ENCODE results near the gene ABI3BP. TPM values are rescaled to one million over a fixed set of nuclear protein-coding genes. Genes with fewer than 3 reads are reported as not detected.

ABI3BP gene
- total RNA-seq, 6 experiments from 2014 or later: 1.5 to 4.9 (median 3.0) TPM

- Histone ChIP-seq H3K4me1 (peaks cover 0 to 27% (median 5%) of the 10 kb centered on the region in 4 donors), H3K4me3 (no peak overlapping the region), H3K27ac (no peak overlapping the region), H3K9me3 (no peaks in the 10 kb centered on the region), H3K36me3 (peaks cover 0 to 40% (median 15%) of the 10 kb centered on the region in 4 donors), H3K27me3 (no peaks in the 10 kb centered on the region)
- TF ChIP-seq POLR2A (IDR thresholded peaks at IDR 0.05) (no peak), CTCF (IDR thresholded peaks at IDR 0.05) (no peak)
- ATAC-seq: peak; percentile 92 to 97 (median 96)
- DNase-seq: peak; percentile 24 to 80 (median 73)
- intact Hi-C loops (cut with DNase I): no loop called here
- WGBS (ENCODE audit: insufficient coverage, low coverage, low lambda C conversion rate, missing lambda C conversion rate): 32% methylated on average over 2 of the region's 3 CpGs
Observed at GRCh38 chr3:100725935-100726513, 267.2 kb downstream of the ABI3BP start.

GRCh38 chr3:100720426-100720825 is 272.8 kb downstream of the ABI3BP start:
- no peak overlapping the region for H3K27ac ChIP-seq
- TF ChIP-seq POLR2A (IDR thresholded peaks at IDR 0.05) (no peak), CTCF (IDR thresholded peaks at IDR 0.05) (no peak)
- no peak for ATAC-seq
- no peak for DNase-seq
- peaks cover 0 to 32% (median 11%) of the 10 kb centered on the region in 4 donors for H3K36me3 ChIP-seq
- H3K9me3 ChIP-seq: no peaks in the 10 kb centered on the region
- 87% methylated on average over 5 of the region's 5 CpGs for WGBS (ENCODE audit: insufficient coverage, low coverage, low lambda C conversion rate, missing lambda C conversion rate)
- intact Hi-C loops (cut with DNase I): no loop called here
- H3K27me3 ChIP-seq: no peaks in the 10 kb centered on the region
- peaks cover 0 to 38% (median 12%) of the 10 kb centered on the region in 4 donors for H3K4me1 ChIP-seq
- no peak overlapping the region for H3K4me3 ChIP-seq

GRCh38 chr3:100719136-100719535 is 274.1 kb downstream of the ABI3BP start:
- ATAC-seq: no peak
- peaks cover 0 to 38% (median 12%) of the 10 kb centered on the region in 4 donors for H3K4me1 ChIP-seq
- intact Hi-C loops (cut with DNase I): loop anchor here in 1 of 2 donors (10.0 kb wide), 1 partner anchor 404 kb away; no protein-coding TSS in a partner anchor
- peaks cover 0 to 37% (median 19%) of the 10 kb centered on the region in 4 donors for H3K36me3 ChIP-seq
- H3K27ac ChIP-seq: peak overlapping the region in 1 of 3 donors; percentile 66
- 32% methylated on average over 1 of the region's 1 CpG for WGBS (ENCODE audit: insufficient coverage, low coverage, low lambda C conversion rate, missing lambda C conversion rate)
- no peaks in the 10 kb centered on the region for H3K9me3 ChIP-seq
- TF ChIP-seq CTCF (IDR thresholded peaks at IDR 0.05): no peak
- no peak for TF ChIP-seq POLR2A (IDR thresholded peaks at IDR 0.05)
- no peak for DNase-seq
- no peaks in the 10 kb centered on the region for H3K27me3 ChIP-seq
- no peak overlapping the region for H3K4me3 ChIP-seq

- Histone ChIP-seq H3K9me3 (no peaks in the 10 kb centered on the region), H3K4me1 (peaks cover 0 to 38% (median 12%) of the 10 kb centered on the region in 4 donors), H3K36me3 (peaks cover 0 to 42% (median 23%) of the 10 kb centered on the region in 4 donors), H3K4me3 (no peak overlapping the region), H3K27ac (peak overlapping the region in 2 of 3 donors; percentile 66 to 76), H3K27me3 (no peaks in the 10 kb centered on the region)
- 24% methylated on average over 4 of the region's 4 CpGs for WGBS (ENCODE audit: insufficient coverage, low coverage, low lambda C conversion rate, missing lambda C conversion rate)
- DNase-seq: no peak
- ATAC-seq: peak; percentile 84 to 89 (median 86)
- TF ChIP-seq CTCF (IDR thresholded peaks at IDR 0.05) (no peak), POLR2A (IDR thresholded peaks at IDR 0.05) (no peak)
- intact Hi-C loops (cut with DNase I): loop anchor here in 1 of 2 donors (10.0 kb wide), 1 partner anchor 403 kb away; no protein-coding TSS in a partner anchor
Observed at GRCh38 chr3:100717637-100718487, 275.4 kb downstream of the ABI3BP start.
